ENCODE results near the gene MMP28. TPM values are rescaled to one million over a fixed set of nuclear protein-coding genes. Genes with fewer than 3 reads are reported as not detected.

MMP28 gene
- total RNA-seq, 1 experiment from 2014 or later, result 2.9 TPM

GRCh38 chr17:35740216-35740615 lies 55.2 kb downstream of the MMP28 start:
- Histone ChIP-seq H3K36me3 (no peaks in the 10 kb centered on the region), H3K9me3 (replicated peaks) (no peaks in the 10 kb centered on the region), H3K27ac (no peak overlapping the region), H3K4me1 (replicated peaks) (no peaks in the 10 kb centered on the region), H3K27me3 (replicated peaks) (peaks cover 30% of the 10 kb centered on the region), H3K4me3 (no peak overlapping the region)
- DNase-seq (ENCODE audit: low read depth in 1 of 2, low spot score in 2 of 2), result no peak

DNA sequence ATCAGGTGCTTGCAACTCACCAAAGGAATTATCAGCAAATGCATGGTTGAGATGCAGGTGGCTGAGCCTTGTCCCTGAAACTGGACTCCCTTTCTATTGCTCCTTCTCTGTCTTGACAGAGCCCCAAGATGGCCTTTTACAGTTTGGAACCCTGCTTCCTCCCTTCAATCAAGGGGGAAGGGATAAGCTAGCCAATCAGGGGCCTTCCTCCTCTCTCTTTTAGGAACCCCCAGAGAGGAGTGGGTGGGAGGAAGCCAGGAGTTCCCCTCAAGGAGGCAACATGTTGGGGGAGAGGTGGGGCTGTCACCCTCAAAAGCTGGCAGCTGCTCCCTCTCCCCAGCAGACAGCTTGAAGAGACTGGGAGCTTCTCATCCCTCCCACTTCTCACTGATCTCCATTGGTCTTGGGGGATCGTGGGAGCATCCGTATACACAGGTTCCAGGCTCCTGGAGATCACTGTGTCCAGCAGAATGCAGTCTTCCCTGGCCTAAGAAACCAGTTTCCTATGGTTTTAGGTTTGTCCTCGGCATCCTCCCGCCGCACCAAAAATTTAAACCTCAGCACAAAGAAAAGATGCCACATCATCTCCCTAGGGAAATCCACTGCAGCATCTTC lies 56.8 kb downstream of the MMP28 start:
- no peak for DNase-seq (ENCODE audit: low read depth in 1 of 2, low spot score in 2 of 2)
- Histone ChIP-seq H3K27ac (no peak overlapping the region), H3K4me1 (replicated peaks) (no peaks in the 10 kb centered on the region), H3K27me3 (replicated peaks) (peaks cover 30% of the 10 kb centered on the region), H3K4me3 (no peak overlapping the region), H3K36me3 (no peaks in the 10 kb centered on the region), H3K9me3 (replicated peaks) (no peaks in the 10 kb centered on the region)

DNA sequence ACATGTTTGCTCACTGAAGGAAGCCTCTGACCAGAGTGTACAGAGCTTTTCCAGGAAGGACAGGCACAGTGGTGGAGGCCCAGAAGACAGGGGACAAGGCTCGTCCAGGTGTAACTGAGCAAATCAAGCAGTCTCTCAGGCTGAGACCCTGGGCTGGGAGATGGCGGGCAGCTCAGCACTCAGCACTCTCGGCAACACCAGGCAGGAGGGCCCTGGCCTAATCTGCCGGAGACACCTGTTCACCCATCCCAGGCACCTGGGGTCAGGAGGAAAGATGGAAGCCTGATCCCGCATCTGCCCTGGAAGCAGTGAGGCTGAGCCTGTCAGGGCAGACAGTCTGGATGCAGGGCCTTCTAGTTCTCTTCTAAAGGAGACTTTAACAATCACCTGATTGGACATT lies 59.2 kb downstream of the MMP28 start:
- Histone ChIP-seq H3K4me1 (replicated peaks) (peaks cover 3% of the 10 kb centered on the region), H3K27me3 (replicated peaks) (peaks cover 25% of the 10 kb centered on the region), H3K27ac (no peak overlapping the region), H3K9me3 (replicated peaks) (no peaks in the 10 kb centered on the region), H3K4me3 (no peak overlapping the region), H3K36me3 (no peaks in the 10 kb centered on the region)
- no peak for DNase-seq (ENCODE audit: low read depth in 1 of 2, low spot score in 2 of 2)

GRCh38 chr17:35735036-35735805 lies 60.2 kb downstream of the MMP28 start:
- Histone ChIP-seq H3K27me3 (replicated peaks) (peaks cover 15% of the 10 kb centered on the region), H3K4me1 (replicated peaks) (peaks cover 7% of the 10 kb centered on the region), H3K27ac (no peak overlapping the region), H3K4me3 (no peak overlapping the region), H3K9me3 (replicated peaks) (no peaks in the 10 kb centered on the region), H3K36me3 (no peaks in the 10 kb centered on the region)
- DNase-seq (ENCODE audit: low read depth in 1 of 2, low spot score in 2 of 2), result no peak

GRCh38 chr17:35734396-35734795 lies 61.0 kb downstream of the MMP28 start:
- H3K27me3 ChIP-seq (replicated peaks), result peaks cover 6% of the 10 kb centered on the region
- no peak for DNase-seq (ENCODE audit: low read depth in 1 of 2, low spot score in 2 of 2)
- H3K4me3 ChIP-seq, result no peak overlapping the region
- peaks cover 7% of the 10 kb centered on the region for H3K4me1 ChIP-seq (replicated peaks)
- H3K9me3 ChIP-seq (replicated peaks), result no peaks in the 10 kb centered on the region
- H3K27ac ChIP-seq, result no peak overlapping the region
- H3K36me3 ChIP-seq, result no peaks in the 10 kb centered on the region

DNA sequence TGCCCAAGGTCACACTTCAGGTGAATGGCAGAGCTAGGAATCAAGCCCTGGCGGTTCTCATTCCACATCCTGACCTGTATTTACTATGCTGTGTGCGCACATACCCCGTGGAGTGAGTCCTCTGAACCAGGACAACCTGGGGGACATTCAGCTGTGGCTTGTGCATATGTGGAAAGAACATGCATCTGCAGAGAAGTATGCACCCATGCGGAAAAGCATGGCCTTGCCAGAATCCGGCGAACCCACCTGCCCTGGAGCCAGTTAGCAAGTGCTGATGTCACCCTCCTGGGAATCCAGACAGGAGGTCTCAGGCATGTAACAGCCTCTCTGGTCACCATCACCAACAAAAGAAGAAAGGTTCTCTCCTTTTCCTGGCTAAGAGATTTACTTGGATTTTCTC lies 62.1 kb downstream of the MMP28 start:
- H3K4me3 ChIP-seq, result no peak overlapping the region
- H3K27ac ChIP-seq, result no peak overlapping the region
- H3K36me3 ChIP-seq, result no peaks in the 10 kb centered on the region
- H3K4me1 ChIP-seq (replicated peaks), result peaks cover 7% of the 10 kb centered on the region
- no peak for DNase-seq (ENCODE audit: low read depth in 1 of 2, low spot score in 2 of 2)
- H3K9me3 ChIP-seq (replicated peaks), result no peaks in the 10 kb centered on the region
- H3K27me3 ChIP-seq (replicated peaks), result peaks cover 4% of the 10 kb centered on the region

DNA sequence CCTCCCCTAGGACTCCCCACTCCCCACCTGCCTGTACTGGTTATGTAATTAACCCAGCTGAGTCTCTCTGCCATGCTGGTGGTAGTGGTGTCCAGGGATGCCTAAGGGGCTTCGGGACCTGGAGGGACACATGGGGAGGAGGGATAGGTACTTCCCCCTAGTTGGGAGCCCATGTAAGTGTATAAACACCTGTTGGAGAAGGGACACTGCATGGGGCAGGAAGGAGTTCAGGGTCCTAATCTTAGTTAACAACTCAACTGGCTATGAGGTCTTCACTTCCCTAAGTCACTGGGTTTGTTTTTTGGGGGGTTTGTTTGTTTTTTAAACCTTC lies 62.7 kb downstream of the MMP28 start:
- Histone ChIP-seq H3K27me3 (replicated peaks) (no peaks in the 10 kb centered on the region; the same call in none of the 2 replicates), H3K4me1 (replicated peaks) (peaks cover 7% of the 10 kb centered on the region), H3K36me3 (peaks cover 4% of the 10 kb centered on the region), H3K27ac (no peak overlapping the region), H3K9me3 (replicated peaks) (no peaks in the 10 kb centered on the region), H3K4me3 (no peak overlapping the region)
- no peak for DNase-seq (ENCODE audit: low read depth in 1 of 2, low spot score in 2 of 2)

DNA sequence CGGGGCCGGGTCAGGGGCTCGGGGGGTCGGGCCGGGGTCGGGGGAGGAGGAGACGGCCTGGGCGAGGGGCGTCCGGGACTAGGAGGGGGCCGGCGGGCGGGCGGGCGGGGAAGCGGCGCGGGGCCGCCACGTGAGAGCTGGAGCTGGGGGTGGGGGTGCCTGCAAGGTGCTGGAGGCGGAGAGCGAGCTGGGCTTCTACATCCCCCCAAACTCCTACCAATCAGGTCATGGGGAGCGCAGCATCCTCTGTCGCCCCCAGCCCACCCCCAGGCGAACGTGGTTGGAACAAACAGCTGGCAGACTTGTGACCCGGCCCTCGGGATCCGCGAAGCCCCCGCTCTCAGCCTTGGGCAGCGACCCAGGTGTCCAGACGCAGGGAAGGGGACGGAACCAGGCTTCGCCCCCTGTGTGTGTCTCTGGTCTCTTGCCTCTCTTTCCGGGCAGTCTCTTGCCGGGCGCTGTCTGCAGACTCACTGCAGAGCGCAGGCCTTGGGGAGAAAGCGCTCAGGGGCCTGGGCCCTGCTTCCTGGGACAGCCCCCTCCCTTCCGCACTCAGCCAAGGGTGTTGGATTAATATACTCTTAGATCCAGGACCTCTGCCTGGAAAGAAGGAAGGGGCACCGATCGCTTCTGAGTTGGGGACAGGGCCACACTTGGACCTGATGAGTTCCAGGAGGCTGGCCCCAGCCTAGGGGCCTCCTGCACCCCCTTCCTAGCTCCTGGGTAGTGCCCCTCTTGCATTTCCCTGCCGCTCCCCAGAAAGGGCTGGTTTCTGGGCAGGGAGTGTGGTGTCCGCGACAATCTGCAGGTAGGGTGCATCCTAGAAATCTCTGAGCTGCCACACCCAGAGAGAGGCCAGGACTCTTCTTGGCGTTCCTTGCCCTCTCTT lies 63.3 kb downstream of the MMP28 start:
- H3K36me3 ChIP-seq, result peaks cover 8% of the 10 kb centered on the region
- H3K4me1 ChIP-seq (replicated peaks), result peaks cover 7% of the 10 kb centered on the region
- no peak for DNase-seq (ENCODE audit: low read depth in 1 of 2, low spot score in 2 of 2)
- no peaks in the 10 kb centered on the region; the same call in none of the 2 replicates for H3K27me3 ChIP-seq (replicated peaks)
- no peak overlapping the region for H3K27ac ChIP-seq
- H3K9me3 ChIP-seq (replicated peaks), result no peaks in the 10 kb centered on the region
- peak overlapping the region; percentile 37 for H3K4me3 ChIP-seq

DNA sequence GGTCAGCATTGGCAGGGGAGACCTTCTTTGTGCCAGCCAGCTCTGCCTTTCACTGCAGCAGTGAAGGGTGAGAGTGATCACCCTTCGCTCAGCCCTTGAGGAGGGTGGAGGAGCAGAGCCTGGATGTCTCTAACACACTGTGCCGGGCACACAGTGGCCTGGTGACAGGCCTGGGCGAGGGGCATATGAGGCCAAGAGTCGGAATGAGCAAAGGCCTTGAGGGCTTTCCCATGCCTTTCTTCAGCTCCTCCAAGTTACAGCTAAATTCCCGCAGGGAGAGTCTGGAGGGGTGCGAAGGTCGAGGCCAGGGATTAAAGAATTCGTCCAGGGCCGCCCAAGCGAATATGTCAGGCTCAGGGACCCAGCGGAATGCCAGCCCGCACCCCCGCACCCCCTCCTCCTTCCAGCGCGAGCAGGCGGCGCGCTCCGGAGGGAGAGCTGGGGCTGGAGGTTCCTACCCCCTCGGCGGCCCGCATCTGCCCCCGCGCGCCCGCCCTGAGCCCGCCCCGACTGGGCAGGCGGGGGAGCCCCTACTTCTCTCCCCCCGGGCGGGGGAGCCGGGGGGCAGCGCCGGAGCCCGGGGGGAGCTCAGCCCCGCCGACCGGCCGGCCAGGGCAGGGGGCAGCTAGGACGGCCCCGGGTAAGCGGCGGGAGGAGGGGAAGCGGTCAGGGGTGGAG lies 64.1 kb downstream of the MMP28 start, which contains the start of gene RASL10B:
Gene RASL10B, plus strand, starts transcription at position 401 of the 678 bp plus-strand sequence. CDS start 3,546 bp downstream, outside the sequence.
- Histone ChIP-seq H3K27me3 (replicated peaks) (no peaks in the 10 kb centered on the region; the same call in none of the 2 replicates), H3K4me3 (peak within 1 kb of the TSS; percentile 37), H3K36me3 (peaks cover 16% of the 10 kb centered on the region), H3K27ac (no peak within 1 kb of the TSS), H3K4me1 (replicated peaks) (peaks cover 13% of the 10 kb centered on the region), H3K9me3 (replicated peaks) (no peaks in the 10 kb centered on the region)
- DNase-seq (ENCODE audit: low read depth in 1 of 2, low spot score in 2 of 2), result no peak

GRCh38 chr17:35730400-35731005 lies 64.9 kb downstream of the MMP28 start:
- Histone ChIP-seq H3K4me3 (no peak overlapping the region), H3K27ac (no peak overlapping the region), H3K4me1 (replicated peaks) (peaks cover 17% of the 10 kb centered on the region), H3K9me3 (replicated peaks) (no peaks in the 10 kb centered on the region), H3K27me3 (replicated peaks) (no peaks in the 10 kb centered on the region; the same call in none of the 2 replicates), H3K36me3 (peaks cover 22% of the 10 kb centered on the region)
- DNase-seq (ENCODE audit: low read depth in 1 of 2, low spot score in 2 of 2), result no peak

- H3K9me3 ChIP-seq (replicated peaks), result no peaks in the 10 kb centered on the region
- no peaks in the 10 kb centered on the region; the same call in none of the 2 replicates for H3K27me3 ChIP-seq (replicated peaks)
- no peak for DNase-seq (ENCODE audit: low read depth in 1 of 2, low spot score in 2 of 2)
- H3K27ac ChIP-seq, result no peak overlapping the region
- peaks cover 33% of the 10 kb centered on the region for H3K36me3 ChIP-seq
- peaks cover 17% of the 10 kb centered on the region for H3K4me1 ChIP-seq (replicated peaks)
- H3K4me3 ChIP-seq, result no peak overlapping the region
These were observed 66.0 kb downstream of the MMP28 start for GRCh38 chr17:35729405-35729833.

- Histone ChIP-seq H3K9me3 (replicated peaks) (no peaks in the 10 kb centered on the region), H3K4me1 (replicated peaks) (peaks cover 17% of the 10 kb centered on the region), H3K27me3 (replicated peaks) (no peaks in the 10 kb centered on the region; the same call in none of the 2 replicates), H3K4me3 (no peak overlapping the region), H3K27ac (no peak overlapping the region), H3K36me3 (peaks cover 41% of the 10 kb centered on the region)
- DNase-seq (ENCODE audit: low read depth in 1 of 2, low spot score in 2 of 2), result no peak
These were observed 66.9 kb downstream of the MMP28 start for GRCh38 chr17:35728551-35728950.

DNA sequence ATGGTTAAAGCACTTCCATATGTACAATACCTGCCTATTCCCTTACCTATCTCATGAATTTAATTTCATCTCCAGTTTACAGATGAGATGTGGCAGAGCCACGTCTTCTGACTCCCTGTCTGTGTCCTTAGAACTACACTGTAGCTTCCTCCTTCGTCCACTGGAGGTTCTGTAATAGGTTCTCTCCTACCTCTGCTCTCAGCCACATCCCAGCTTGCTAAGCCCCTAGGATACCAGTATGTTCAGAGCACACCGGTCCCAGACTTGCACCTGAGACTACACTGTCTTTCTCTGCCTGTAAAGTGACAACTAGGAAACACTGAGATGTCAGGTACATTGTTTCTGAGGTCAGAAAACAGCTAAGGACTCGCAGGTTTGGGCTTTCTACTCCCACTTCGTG lies 67.8 kb downstream of the MMP28 start:
- Histone ChIP-seq H3K27me3 (replicated peaks) (no peaks in the 10 kb centered on the region; the same call in none of the 2 replicates), H3K4me1 (replicated peaks) (peaks cover 17% of the 10 kb centered on the region), H3K4me3 (no peak overlapping the region), H3K27ac (no peak overlapping the region), H3K9me3 (replicated peaks) (no peaks in the 10 kb centered on the region), H3K36me3 (peaks cover 51% of the 10 kb centered on the region)
- no peak for DNase-seq (ENCODE audit: low read depth in 1 of 2, low spot score in 2 of 2)

Measured in SJSA1 (cell line).